SK-N-SH (cell line): Measurements from ENCODE around the gene KCNA1.

ENCODE experiments used
- CHD2 ChIP-seq: fragments of 150-350 bp; IDR thresholded peaks from 2 replicates; pipeline ENCODE4 v1.6.1; 2018; ENCODE audit warnings: low read length; ENCODE audit not compliant: partially characterized antibody
- EP300 ChIP-seq, 2 experiments: IDR thresholded peaks; 2 replicates each; pipeline versions ENCODE4 v1.4.0 to v1.6.1; 2012; ENCODE audit warnings: borderline replicate concordance in 1 of 2, low read depth in 1 of 2, low read length in 1 of 2
- POLR2AphosphoS5 ChIP-seq: IDR thresholded peaks from 2 replicates; pipeline ENCODE4 v1.6.1; 2012; ENCODE audit warnings: low read depth, low read length
- TCF12 ChIP-seq: IDR thresholded peaks from 2 replicates; pipeline ENCODE4 v1.4.0; 2012
- TF ChIP-seq, protein P1 (sequence below): fragments of 200-600 bp; sonication (generic); IDR thresholded peaks from 2 replicates; pipeline ENCODE4 v1.6.1; 2017; ENCODE audit warnings: antibody characterized with exemption, mild to moderate bottlenecking, moderate library complexity
- TF ChIP-seq, protein P2 (sequence below): IDR thresholded peaks from 2 replicates; pipeline ENCODE4 v1.4.0; 2012; ENCODE audit warnings: low read depth
- TF ChIP-seq, protein P3 (sequence below): fragments of 150-350 bp; IDR thresholded peaks from 2 replicates; pipeline ENCODE4 v1.6.1; 2016; ENCODE audit warnings: mild to moderate bottlenecking, low read depth, low read length

DNA sequence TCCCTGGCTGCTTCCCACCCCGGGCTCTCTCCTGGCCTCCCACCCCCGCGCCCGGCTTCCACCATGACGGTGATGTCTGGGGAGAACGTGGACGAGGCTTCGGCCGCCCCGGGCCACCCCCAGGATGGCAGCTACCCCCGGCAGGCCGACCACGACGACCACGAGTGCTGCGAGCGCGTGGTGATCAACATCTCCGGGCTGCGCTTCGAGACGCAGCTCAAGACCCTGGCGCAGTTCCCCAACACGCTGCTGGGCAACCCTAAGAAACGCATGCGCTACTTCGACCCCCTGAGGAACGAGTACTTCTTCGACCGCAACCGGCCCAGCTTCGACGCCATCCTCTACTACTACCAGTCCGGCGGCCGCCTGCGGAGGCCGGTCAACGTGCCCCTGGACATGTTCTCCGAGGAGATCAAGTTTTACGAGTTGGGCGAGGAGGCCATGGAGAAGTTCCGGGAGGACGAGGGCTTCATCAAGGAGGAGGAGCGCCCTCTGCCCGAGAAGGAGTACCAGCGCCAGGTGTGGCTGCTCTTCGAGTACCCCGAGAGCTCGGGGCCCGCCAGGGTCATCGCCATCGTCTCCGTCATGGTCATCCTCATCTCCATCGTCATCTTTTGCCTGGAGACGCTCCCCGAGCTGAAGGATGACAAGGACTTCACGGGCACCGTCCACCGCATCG, 1.8 kb downstream of the KCNA1 start:
- TF ChIP-seq, protein P1, sequence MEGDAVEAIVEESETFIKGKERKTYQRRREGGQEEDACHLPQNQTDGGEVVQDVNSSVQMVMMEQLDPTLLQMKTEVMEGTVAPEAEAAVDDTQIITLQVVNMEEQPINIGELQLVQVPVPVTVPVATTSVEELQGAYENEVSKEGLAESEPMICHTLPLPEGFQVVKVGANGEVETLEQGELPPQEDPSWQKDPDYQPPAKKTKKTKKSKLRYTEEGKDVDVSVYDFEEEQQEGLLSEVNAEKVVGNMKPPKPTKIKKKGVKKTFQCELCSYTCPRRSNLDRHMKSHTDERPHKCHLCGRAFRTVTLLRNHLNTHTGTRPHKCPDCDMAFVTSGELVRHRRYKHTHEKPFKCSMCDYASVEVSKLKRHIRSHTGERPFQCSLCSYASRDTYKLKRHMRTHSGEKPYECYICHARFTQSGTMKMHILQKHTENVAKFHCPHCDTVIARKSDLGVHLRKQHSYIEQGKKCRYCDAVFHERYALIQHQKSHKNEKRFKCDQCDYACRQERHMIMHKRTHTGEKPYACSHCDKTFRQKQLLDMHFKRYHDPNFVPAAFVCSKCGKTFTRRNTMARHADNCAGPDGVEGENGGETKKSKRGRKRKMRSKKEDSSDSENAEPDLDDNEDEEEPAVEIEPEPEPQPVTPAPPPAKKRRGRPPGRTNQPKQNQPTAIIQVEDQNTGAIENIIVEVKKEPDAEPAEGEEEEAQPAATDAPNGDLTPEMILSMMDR: no peak
- TF ChIP-seq EP300 (IDR thresholded peaks at IDR 0.05; ENCODE audit: borderline replicate concordance in 1 of 2, low read depth in 1 of 2, low read length in 1 of 2): no peak
- no peak for TF ChIP-seq POLR2AphosphoS5
- no peak for TF ChIP-seq CHD2
- TF ChIP-seq, protein P2, sequence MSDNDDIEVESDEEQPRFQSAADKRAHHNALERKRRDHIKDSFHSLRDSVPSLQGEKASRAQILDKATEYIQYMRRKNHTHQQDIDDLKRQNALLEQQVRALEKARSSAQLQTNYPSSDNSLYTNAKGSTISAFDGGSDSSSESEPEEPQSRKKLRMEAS: no peak
- TF ChIP-seq TCF12: no peak
- TF ChIP-seq, protein P3, sequence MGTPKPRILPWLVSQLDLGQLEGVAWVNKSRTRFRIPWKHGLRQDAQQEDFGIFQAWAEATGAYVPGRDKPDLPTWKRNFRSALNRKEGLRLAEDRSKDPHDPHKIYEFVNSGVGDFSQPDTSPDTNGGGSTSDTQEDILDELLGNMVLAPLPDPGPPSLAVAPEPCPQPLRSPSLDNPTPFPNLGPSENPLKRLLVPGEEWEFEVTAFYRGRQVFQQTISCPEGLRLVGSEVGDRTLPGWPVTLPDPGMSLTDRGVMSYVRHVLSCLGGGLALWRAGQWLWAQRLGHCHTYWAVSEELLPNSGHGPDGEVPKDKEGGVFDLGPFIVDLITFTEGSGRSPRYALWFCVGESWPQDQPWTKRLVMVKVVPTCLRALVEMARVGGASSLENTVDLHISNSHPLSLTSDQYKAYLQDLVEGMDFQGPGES: no peak
